Naive thymus-derived CD8-positive, alpha-beta T cell (primary cell): ENCODE measurements around the gene PDGFB. TPM values are rescaled to one million over a fixed set of nuclear protein-coding genes. Genes with fewer than 3 reads are reported as not detected.

Source experiments
- ATAC-seq, 2 donors: fragments of 150-1000 bp; cut with Tn5 transposase in 1 of 2; sonication (Bioruptor Pico), chemical (Tn5 transposase) in 1 of 2; 1 replicate in 1 of 2; 2 replicates in 1 of 2; pipeline ENCODE4 v1.10.0; 2021; ENCODE audit warnings: mild to moderate bottlenecking in 2 of 2, moderate library complexity in 2 of 2
- POLR2A ChIA-PET: fragments of 350-600 bp; sonication (Branson Sonifier 250); formaldehyde crosslinking; loops from one replicate; lab custom pipeline; 2021; ENCODE audit warnings: antibody characterized with exemption; lab: Charles Lee
- DNase-seq, 10 donors: peaks; one replicate each; pipeline versions ENCODE4 v3.0.0 to v3.0.0-alpha.2; 2020 to 2022
- H3K27ac Mint-ChIP-seq, 10 donors: one replicate each; pipeline ENCODE4 v1.8.0; 2020 to 2022; ENCODE audit warnings: mild to moderate bottlenecking in 10 of 10, mixed read lengths in 10 of 10, moderate library complexity in 4 of 10, inconsistent platforms in 1 of 10
- H3K27me3 Mint-ChIP-seq, 5 donors: one replicate each; pipeline ENCODE4 v1.8.0; 2021 to 2022; ENCODE audit warnings: mixed read lengths in 5 of 5
- H3K36me3 Mint-ChIP-seq, 3 donors: one replicate each; pipeline ENCODE4 v1.8.0; 2020 to 2022; ENCODE audit warnings: mixed read lengths in 3 of 3, mild to moderate bottlenecking in 2 of 3, inconsistent platforms in 1 of 3
- H3K4me1 Mint-ChIP-seq, 4 donors: one replicate each; pipeline ENCODE4 v1.8.0; 2021 to 2022; ENCODE audit warnings: mixed read lengths in 4 of 4
- H3K4me3 Mint-ChIP-seq, 10 donors: one replicate each; pipeline ENCODE4 v1.8.0; 2020 to 2022; ENCODE audit warnings: mild to moderate bottlenecking in 10 of 10, mixed read lengths in 10 of 10, moderate library complexity in 6 of 10, inconsistent platforms in 1 of 10
- H3K9me3 Mint-ChIP-seq, 9 donors: one replicate each; pipeline ENCODE4 v1.8.0; 2020 to 2022; ENCODE audit warnings: mixed read lengths in 9 of 9, mild to moderate bottlenecking in 3 of 9, inconsistent platforms in 1 of 9, moderate library complexity in 1 of 9
- polyA plus RNA-seq, 3 donors: library from polyadenylated mRNA; unstranded; fragments of 300-500 nt; fragmentation: Illumina TruSeq; gene quantifications; one replicate each; pipeline ENCODE4 v1.2.3, GENCODE V29; 2021
- total RNA-seq, 8 experiments: library from RNA in 2 of 8; stranded (reverse) in 2 of 8; gene quantifications; one replicate each; pipeline ENCODE4 v1.2.3 and lab custom pipeline; 2021 to 2026

The PDGFB gene
- total and polyA plus RNA-seq, 5 experiments from 2014 or later, result 1.0 to 10.1 (median 3.9) TPM

- Mint-ChIP-seq H3K9me3 (no peaks in the 10 kb centered on the region), H3K27ac (peak overlapping the region; percentile 88 to 97 (median 92)), H3K4me1 (peaks cover 37 to 69% (median 61%) of the 10 kb centered on the region in 4 donors), H3K4me3 (peak overlapping the region; percentile 82 to 93 (median 92)), H3K27me3 (peaks cover 0 to 19% (median 13%) of the 10 kb centered on the region in 5 donors), H3K36me3 (peaks cover 0 to 4% (median 0%) of the 10 kb centered on the region in 3 donors)
- POLR2A ChIA-PET, result interaction anchor here (0.6 to 8.2 kb wide), 15 partner anchors 9 to 278 kb away, joined by 3 to 77 read pairs (median 7); partner anchors contain the start of genes ATF4, CBX7, RPL3 and TAB1
- ATAC-seq (peak; percentile 69 to 84), DNase-seq (peak; percentile 43 to 89 (median 76))
Measured at GRCh38 chr22:39241794-39242594, 2.8 kb downstream of the PDGFB start.

GRCh38 chr22:39240831-39241793 is 3.7 kb downstream of the PDGFB start:
- no peaks in the 10 kb centered on the region for H3K9me3 Mint-ChIP-seq
- peak overlapping the region; percentile 82 to 93 (median 92) for H3K4me3 Mint-ChIP-seq
- H3K27ac Mint-ChIP-seq, result peak overlapping the region; percentile 88 to 97 (median 92)
- DNase-seq (peak in 8 of 10 donors; percentile 25 to 73 (median 35)), ATAC-seq (peak; percentile 16 to 18)
- H3K4me1 Mint-ChIP-seq, result peaks cover 44 to 78% (median 67%) of the 10 kb centered on the region in 4 donors
- H3K36me3 Mint-ChIP-seq, result no peaks in the 10 kb centered on the region
- H3K27me3 Mint-ChIP-seq, result peaks cover 0 to 20% (median 11%) of the 10 kb centered on the region in 5 donors
- POLR2A ChIA-PET, result interaction anchor here (0.7 to 8.2 kb wide), 11 partner anchors 8 to 175 kb away, joined by 3 to 77 read pairs (median 4); partner anchors contain the start of genes CBX7, RPL3 and TAB1

GRCh38 chr22:39239561-39240423 is 5.0 kb downstream of the PDGFB start:
- Mint-ChIP-seq H3K9me3 (no peaks in the 10 kb centered on the region), H3K4me1 (peaks cover 43 to 84% (median 73%) of the 10 kb centered on the region in 4 donors), H3K27ac (peak overlapping the region in 9 of 10 donors; percentile 22 to 97 (median 91)), H3K36me3 (no peaks in the 10 kb centered on the region), H3K4me3 (peak overlapping the region; percentile 25 to 93 (median 92)), H3K27me3 (peaks cover 0 to 20% (median 10%) of the 10 kb centered on the region in 5 donors)
- POLR2A ChIA-PET, result interaction anchor here (0.6 to 8.2 kb wide), 6 partner anchors 9 to 173 kb away, joined by 3 to 77 read pairs (median 5); partner anchors contain the start of gene RPL3
- no peak for DNase-seq
- ATAC-seq, result no peak

- ATAC-seq (no peak), DNase-seq (no peak)
- H3K9me3 Mint-ChIP-seq, result no peaks in the 10 kb centered on the region
- peaks cover 0 to 25% (median 17%) of the 10 kb centered on the region in 5 donors for H3K27me3 Mint-ChIP-seq
- peak overlapping the region in 6 of 10 donors; percentile 16 to 78 (median 38) for H3K27ac Mint-ChIP-seq
- H3K4me1 Mint-ChIP-seq, result peaks cover 44 to 91% (median 78%) of the 10 kb centered on the region in 4 donors
- POLR2A ChIA-PET, result interaction anchor here (1.0 to 8.2 kb wide), 2 partner anchors 10 to 78 kb away, joined by 3 to 77 read pairs; partner anchors contain the start of gene RPL3
- peaks cover 0 to 2% (median 0%) of the 10 kb centered on the region in 3 donors for H3K36me3 Mint-ChIP-seq
- peak overlapping the region in 6 of 10 donors; percentile 2 to 92 (median 49) for H3K4me3 Mint-ChIP-seq
Measured at GRCh38 chr22:39238966-39239505, 5.7 kb downstream of the PDGFB start.

GRCh38 chr22:39238561-39238960 is 6.2 kb downstream of the PDGFB start:
- Mint-ChIP-seq H3K36me3 (peaks cover 0 to 3% (median 0%) of the 10 kb centered on the region in 3 donors), H3K27ac (peak overlapping the region in 7 of 10 donors; percentile 16 to 78 (median 51)), H3K9me3 (no peaks in the 10 kb centered on the region), H3K27me3 (peaks cover 0 to 26% (median 20%) of the 10 kb centered on the region in 5 donors), H3K4me3 (peak overlapping the region in 5 of 10 donors; percentile 1 to 92 (median 24)), H3K4me1 (peaks cover 43 to 89% (median 78%) of the 10 kb centered on the region in 4 donors)
- DNase-seq (no peak), ATAC-seq (no peak)
- POLR2A ChIA-PET, result interaction anchor here (8.2 kb wide), 1 partner anchor 79 kb away, joined by 77 read pairs; the partner anchor contains the start of gene RPL3

GRCh38 chr22:39238101-39238466 is 6.7 kb downstream of the PDGFB start:
- no peak for ATAC-seq
- Mint-ChIP-seq H3K36me3 (peaks cover 0 to 4% (median 0%) of the 10 kb centered on the region in 3 donors), H3K4me1 (peaks cover 41 to 84% (median 79%) of the 10 kb centered on the region in 4 donors), H3K9me3 (no peaks in the 10 kb centered on the region), H3K4me3 (peak overlapping the region in 4 of 10 donors; percentile 22 to 68 (median 43)), H3K27me3 (peaks cover 0 to 29% (median 25%) of the 10 kb centered on the region in 5 donors), H3K27ac (peak overlapping the region in 6 of 10 donors; percentile 12 to 62 (median 50))
- DNase-seq, result no peak
- POLR2A ChIA-PET, result interaction anchor here (0.6 to 8.2 kb wide), 2 partner anchors 74 to 79 kb away, joined by 3 to 77 read pairs; partner anchors contain the start of gene RPL3

- peak in 3 of 10 donors; percentile 28 to 42 (median 40) for DNase-seq
- peaks cover 0 to 4% (median 0%) of the 10 kb centered on the region in 3 donors for H3K36me3 Mint-ChIP-seq
- peak overlapping the region in 6 of 10 donors; percentile 19 to 70 (median 57) for H3K27ac Mint-ChIP-seq
- POLR2A ChIA-PET, result interaction anchor here (0.6 to 2.4 kb wide), 5 partner anchors 8 to 76 kb away, joined by 3 to 7 read pairs (median 3); no protein-coding TSS in a partner anchor
- peak overlapping the region; percentile 22 to 80 (median 65) for H3K4me3 Mint-ChIP-seq
- no peaks in the 10 kb centered on the region for H3K9me3 Mint-ChIP-seq
- no peak for ATAC-seq
- H3K27me3 Mint-ChIP-seq, result peaks cover 0 to 35% (median 27%) of the 10 kb centered on the region in 5 donors
- peaks cover 38 to 80% (median 76%) of the 10 kb centered on the region in 4 donors for H3K4me1 Mint-ChIP-seq
Measured at GRCh38 chr22:39237318-39238100, 7.3 kb downstream of the PDGFB start.

- Mint-ChIP-seq H3K36me3 (peaks cover 0 to 8% (median 0%) of the 10 kb centered on the region in 3 donors), H3K4me1 (peaks cover 36 to 77% (median 73%) of the 10 kb centered on the region in 4 donors), H3K27ac (peak overlapping the region; percentile 5 to 87 (median 77)), H3K9me3 (no peaks in the 10 kb centered on the region), H3K27me3 (peaks cover 0 to 37% (median 30%) of the 10 kb centered on the region in 5 donors), H3K4me3 (peak overlapping the region; percentile 58 to 90 (median 76))
- POLR2A ChIA-PET, result interaction anchor here (0.6 to 2.4 kb wide), 7 partner anchors 9 to 85 kb away, joined by 3 to 7 read pairs (median 4); partner anchors contain the start of gene CBX7
- ATAC-seq, result peak; percentile 36 to 59
- peak in 9 of 10 donors; percentile 31 to 81 (median 61) for DNase-seq
Measured at GRCh38 chr22:39236321-39237317, 8.2 kb downstream of the PDGFB start.
